Aorta (tissue), 5 donors: Measurements from ENCODE around the gene CDK6. TPM values are rescaled to one million over a fixed set of nuclear protein-coding genes. Genes with fewer than 3 reads are reported as not detected.

ENCODE experiments used
- ATAC-seq: fragments of 200-7000 bp; cut with Tn5 transposase; one replicate; pipeline ENCODE4 v1.9.1; 2022; ENCODE audit warnings: moderate library complexity; ENCODE audit not compliant: low FRiP score
- DNase-seq, 2 donors: peaks; one replicate each; pipeline ENCODE4 v3.0.0-alpha.2; 2020
- H3K27ac ChIP-seq, 2 donors: one replicate each; pipeline ENCODE4 v1.5.1; 2013; ENCODE audit warnings: low read length in 2 of 2, mild to moderate bottlenecking in 2 of 2, moderate library complexity in 2 of 2, control low read depth in 1 of 2, inconsistent platforms in 1 of 2, low read depth in 1 of 2
- H3K27me3 ChIP-seq, 2 donors: one replicate each; pipeline ENCODE4 v1.6.1; 2013; ENCODE audit warnings: control low read depth in 1 of 2, low read length in 1 of 2, mild to moderate bottlenecking in 1 of 2, moderate library complexity in 1 of 2; ENCODE audit not compliant: insufficient read depth in 2 of 2, control insufficient read depth in 1 of 2
- H3K36me3 ChIP-seq, 2 donors: one replicate each; pipeline ENCODE4 v1.6.1; 2013; ENCODE audit warnings: control low read depth in 1 of 2, low read length in 1 of 2, mild to moderate bottlenecking in 1 of 2; ENCODE audit not compliant: insufficient read depth in 2 of 2, control insufficient read depth in 1 of 2
- H3K4me1 ChIP-seq, 2 donors: one replicate each; pipeline ENCODE4 v1.6.1; 2013; ENCODE audit warnings: low read length in 2 of 2, control low read depth in 1 of 2, mild to moderate bottlenecking in 1 of 2, moderate library complexity in 1 of 2; ENCODE audit not compliant: insufficient read depth in 2 of 2, control insufficient read depth in 1 of 2
- H3K4me3 ChIP-seq, 2 donors: one replicate each; pipeline ENCODE4 v1.5.1; 2013; ENCODE audit warnings: low read length in 2 of 2, control low read depth in 1 of 2, mild to moderate bottlenecking in 1 of 2
- H3K9me3 ChIP-seq: one replicate; pipeline ENCODE4 v1.6.1; 2013; ENCODE audit warnings: mild to moderate bottlenecking, low read length; ENCODE audit not compliant: control insufficient read depth
- WGBS, 2 donors: extraction: QIAGEN DNeasy Blood & Tissue Kit; methylation state at CpG; one replicate each; pipeline ENCODE4 v1.1.7; 2013; 5-methylcytosine and 5-hydroxymethylcytosine counted together
- intact Hi-C, 2 donors: fragments of 100-400 bp; cut with DNase I; formaldehyde crosslinking; loops; one replicate each; pipeline versions ENCODE4 v1.14.2 to v1.15.0; 2022
- polyA plus RNA-seq, 2 donors: library from polyadenylated mRNA; stranded (reverse); fragments of 200-250 nt; gene quantifications; one replicate each; pipeline ENCODE4 v1.2.3, GENCODE V29; 2013
- total RNA-seq, 2 donors: library from RNA; stranded (reverse); fragmentation: NEBNext Ultra II Directional; extraction: Animal tissue kit (Norgen Biotek cat#: 25700); gene quantifications; one replicate each; pipeline ENCODE4 v1.2.1, GENCODE V29; 2021
- donor health status: healthy with polysubstance abuse.
- donor health status: Bipolar disorder and iron deficiency.
- donor health status: DM: no; HTN: no; CAD: no.
- donor health status: DM: no; HTN: no; CAD: no.
- donor health status: DM: yes; HTN: yes; CAD: no.

CDK6 gene
- total and polyA plus RNA-seq, 4 donors = 2.8 to 26.0 (median 11.4) TPM

DNA sequence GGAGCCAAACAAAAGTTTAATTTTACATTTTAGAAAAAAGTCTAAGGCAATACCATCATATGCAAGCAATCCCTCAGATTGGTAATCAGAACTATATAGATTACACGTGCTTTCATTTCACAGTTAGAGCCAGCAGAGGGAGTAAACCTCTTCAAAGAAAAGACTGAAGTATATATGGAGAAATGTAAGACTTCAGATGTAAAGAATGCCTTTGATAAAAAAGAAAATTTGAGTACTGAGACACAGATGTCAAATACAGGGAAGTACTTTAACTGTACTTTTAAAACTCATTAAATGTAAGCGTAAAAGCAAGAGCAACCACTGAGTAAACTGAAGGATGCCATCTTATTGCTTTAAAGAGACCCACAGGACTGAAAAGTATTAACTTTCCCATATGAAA, 144.8 kb downstream of the CDK6 start:
- no peak overlapping the region for H3K27ac ChIP-seq
- peaks cover 1 to 2% of the 10 kb centered on the region in 2 donors for H3K4me1 ChIP-seq
- no peaks in the 10 kb centered on the region for H3K9me3 ChIP-seq
- intact Hi-C loops = loop anchor here in 1 of 2 donors (5.0 kb wide), 1 partner anchor 146 kb away; the partner anchor contains the start of gene CDK6
- DNase-seq = no peak
- no peaks in the 10 kb centered on the region for H3K36me3 ChIP-seq
- H3K27me3 ChIP-seq = no peaks in the 10 kb centered on the region
- H3K4me3 ChIP-seq = no peak overlapping the region
- no peak for ATAC-seq
- WGBS, 2 donors = 39 to 43% methylated on average over 2 of the region's 2 CpGs

DNA sequence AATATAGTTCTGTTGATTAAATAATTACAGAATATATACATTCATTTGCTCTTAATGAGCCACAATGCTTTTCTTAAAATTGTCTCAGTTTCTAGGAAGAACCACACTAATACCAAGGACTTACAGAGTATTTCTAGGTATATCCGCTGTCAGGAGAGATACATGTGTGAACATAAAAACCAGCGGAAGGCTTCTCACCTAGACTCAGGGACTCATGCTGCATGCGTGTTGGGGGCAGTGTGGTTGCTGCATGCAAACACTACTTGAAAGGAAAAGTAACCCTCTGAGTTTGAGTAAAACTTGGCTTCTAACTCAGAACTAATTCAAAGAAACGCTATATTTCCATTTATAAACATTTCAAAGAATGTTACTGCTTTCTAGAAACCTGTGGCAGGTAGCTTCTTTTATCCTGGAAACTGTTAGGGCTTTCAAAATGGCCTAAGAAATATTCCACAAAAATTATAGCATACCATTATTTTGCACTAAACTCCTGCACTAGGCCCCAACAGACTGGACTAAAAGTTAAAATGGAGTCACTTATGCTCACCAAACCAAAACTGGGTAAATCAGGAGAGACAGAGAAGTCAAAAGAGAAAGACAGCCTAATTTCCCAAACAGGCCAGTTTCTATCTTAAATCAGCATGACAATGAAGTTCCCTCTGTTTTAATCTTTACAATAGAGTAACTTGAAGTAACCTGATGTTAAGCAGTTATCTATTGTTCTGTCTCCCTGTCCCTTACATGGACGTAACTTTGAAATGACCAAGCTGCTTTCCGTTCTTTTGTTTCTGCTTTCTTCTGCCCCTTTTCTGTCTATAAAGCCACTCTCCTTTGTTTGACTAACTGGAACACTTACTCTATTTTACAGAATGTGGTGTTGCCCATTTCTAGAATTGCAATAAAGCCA, 151.0 kb downstream of the CDK6 start:
- Histone ChIP-seq H3K4me1 (peaks cover 0 to 4% of the 10 kb centered on the region in 2 donors), H3K27ac (no peak overlapping the region)
- ATAC-seq = no peak

DNA sequence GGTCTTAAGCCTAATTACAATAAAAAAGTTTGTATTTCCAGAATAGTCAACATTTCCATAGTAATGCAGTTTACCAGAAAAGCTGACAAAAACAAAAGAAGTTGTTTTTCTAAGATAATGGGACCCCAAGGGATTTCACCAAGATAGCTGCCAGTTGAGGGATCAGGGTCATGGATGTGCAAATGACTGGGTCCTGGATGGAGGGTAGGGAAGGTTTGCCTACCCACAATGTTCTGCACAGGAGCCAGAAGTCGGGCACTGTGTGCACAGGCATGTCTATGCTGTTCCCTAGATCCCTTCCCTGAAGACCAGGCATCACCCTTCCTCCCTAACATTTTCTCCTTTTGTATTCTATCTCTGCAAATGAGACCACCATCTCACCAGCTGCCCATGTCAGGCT, 152.1 kb downstream of the CDK6 start:
- H3K27ac ChIP-seq = no peak overlapping the region
- H3K4me1 ChIP-seq = peaks cover 0 to 4% of the 10 kb centered on the region in 2 donors
- ATAC-seq (no peak), DNase-seq (no peak)
- H3K36me3 ChIP-seq = no peaks in the 10 kb centered on the region
- 98 to 100% methylated on average over 1 of the region's 1 CpG for WGBS, 2 donors
- H3K27me3 ChIP-seq = no peaks in the 10 kb centered on the region
- no peak overlapping the region for H3K4me3 ChIP-seq
- intact Hi-C loops = no loop called here
- no peaks in the 10 kb centered on the region for H3K9me3 ChIP-seq

More for the DNA sequence above, 151.0 kb downstream of the CDK6 start:
- Histone ChIP-seq H3K4me3 (no peak overlapping the region), H3K36me3 (no peaks in the 10 kb centered on the region), H3K27me3 (no peaks in the 10 kb centered on the region), H3K9me3 (no peaks in the 10 kb centered on the region)
- 90 to 92% methylated on average over 6 of the region's 6 CpGs for WGBS, 2 donors
- DNase-seq = no peak
- intact Hi-C loops = no loop called here

DNA sequence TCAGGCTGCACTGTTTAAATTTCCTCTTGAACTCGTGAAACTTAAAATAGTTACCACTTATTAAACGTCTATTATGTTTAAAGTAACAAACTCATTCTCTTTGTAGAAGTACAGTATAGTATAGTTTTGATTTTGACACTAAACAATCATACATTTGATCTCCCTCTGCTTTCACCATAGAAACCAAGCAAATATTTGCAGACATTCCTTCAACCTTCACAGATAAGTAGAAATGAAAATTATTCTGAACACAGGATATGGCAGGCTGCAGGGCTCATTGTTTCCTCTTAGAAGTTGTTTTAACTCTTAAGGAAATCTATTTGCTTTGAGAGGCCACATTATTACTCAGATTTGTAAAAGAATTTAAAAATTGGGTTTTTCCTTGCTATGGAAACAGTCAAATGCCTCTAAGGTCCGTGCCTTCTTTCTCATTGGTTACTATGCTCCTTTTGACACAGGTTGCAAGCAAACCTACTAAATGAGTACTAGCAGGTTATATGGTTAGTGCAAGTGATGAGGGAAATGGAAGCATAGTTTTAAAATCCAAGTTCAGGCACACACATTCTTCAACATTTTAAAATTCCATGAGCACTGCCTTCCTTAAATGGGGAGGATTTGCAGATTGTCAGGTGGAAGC, 153.4 kb downstream of the CDK6 start:
- ATAC-seq = no peak
- Histone ChIP-seq H3K4me1 (peaks cover 0 to 4% of the 10 kb centered on the region in 2 donors), H3K27ac (peak overlapping the region in 1 of 2 donors; percentile 54), H3K27me3 (no peaks in the 10 kb centered on the region), H3K9me3 (no peaks in the 10 kb centered on the region), H3K4me3 (no peak overlapping the region), H3K36me3 (no peaks in the 10 kb centered on the region)
- no peak for DNase-seq
- 3 to 6% methylated on average over 3 of the region's 3 CpGs for WGBS, 2 donors
- intact Hi-C loops = no loop called here

DNA sequence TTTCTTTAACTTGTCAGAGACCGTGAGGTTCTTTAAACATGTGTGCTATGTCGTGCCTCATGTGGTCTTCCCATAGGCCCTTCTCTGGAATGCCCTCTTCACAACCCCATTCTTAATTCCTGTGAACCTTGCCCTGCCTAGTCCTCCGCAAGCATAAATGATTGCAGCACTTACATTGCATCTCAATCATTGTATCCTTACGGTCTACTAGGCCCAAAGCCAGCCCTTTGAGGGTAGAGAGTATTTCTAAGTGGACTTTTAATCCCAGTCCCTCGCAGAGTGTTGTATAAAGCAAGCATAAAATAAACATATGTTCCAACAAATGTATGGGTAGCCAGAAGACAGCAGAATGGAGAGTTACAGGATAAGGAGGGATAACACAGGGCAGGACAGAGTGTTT, 154.0 kb downstream of the CDK6 start:
- Histone ChIP-seq H3K4me1 (peaks cover 0 to 4% of the 10 kb centered on the region in 2 donors), H3K27ac (peak overlapping the region; percentile 49 to 75), H3K4me3 (no peak overlapping the region), H3K9me3 (no peaks in the 10 kb centered on the region), H3K36me3 (no peaks in the 10 kb centered on the region), H3K27me3 (no peaks in the 10 kb centered on the region)
- 56 to 59% methylated on average over 5 of the region's 5 CpGs for WGBS, 2 donors
- no peak for DNase-seq
- ATAC-seq = no peak
- intact Hi-C loops = no loop called here

DNA sequence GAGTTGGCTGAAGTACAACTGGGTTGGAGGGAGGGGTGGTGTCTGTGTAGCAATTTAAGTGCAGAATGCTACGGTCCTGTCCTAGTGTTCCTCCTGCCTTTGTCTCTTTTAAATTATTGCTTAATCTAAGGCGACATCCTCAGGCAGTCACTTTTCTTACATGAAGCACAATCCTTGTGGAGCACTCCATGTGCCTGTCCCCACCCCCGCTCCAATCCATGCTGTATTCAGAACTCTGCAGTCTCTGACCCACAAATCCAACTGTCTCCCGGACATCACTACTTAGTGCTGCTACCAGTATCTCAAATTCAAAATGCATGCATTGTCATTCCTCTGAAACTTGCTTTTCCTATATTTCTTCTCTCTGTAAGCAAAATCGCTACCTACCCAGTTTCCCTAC, 154.7 kb downstream of the CDK6 start:
- Histone ChIP-seq H3K4me1 (peaks cover 0 to 4% of the 10 kb centered on the region in 2 donors), H3K9me3 (no peaks in the 10 kb centered on the region), H3K4me3 (no peak overlapping the region), H3K27ac (no peak overlapping the region), H3K27me3 (no peaks in the 10 kb centered on the region), H3K36me3 (no peaks in the 10 kb centered on the region)
- intact Hi-C loops = no loop called here
- DNase-seq = no peak
- WGBS, 2 donors = 87 to 90% methylated on average over 5 of the region's 5 CpGs
- no peak for ATAC-seq

DNA sequence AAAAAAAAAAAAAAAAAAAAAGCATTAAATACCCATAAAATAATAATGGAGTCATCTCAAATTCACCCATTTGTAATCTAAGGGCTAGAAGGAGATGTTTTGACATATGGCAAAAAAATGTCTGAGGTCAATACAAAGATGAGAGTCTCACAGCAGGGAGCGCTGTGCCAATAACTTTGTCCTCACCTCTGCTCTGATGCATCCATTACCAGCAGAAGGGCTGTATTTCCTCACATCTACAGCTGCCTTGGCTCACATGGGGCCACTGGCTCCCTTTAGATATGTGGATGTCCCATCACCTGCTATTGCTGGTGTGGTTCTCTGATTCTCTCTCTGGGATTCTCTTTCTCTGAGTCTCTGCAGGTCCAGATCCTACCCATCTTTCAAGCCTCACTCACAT, 155.9 kb downstream of the CDK6 start:
- ATAC-seq = no peak
- intact Hi-C loops = no loop called here
- Histone ChIP-seq H3K36me3 (no peaks in the 10 kb centered on the region), H3K27me3 (no peaks in the 10 kb centered on the region), H3K9me3 (no peaks in the 10 kb centered on the region), H3K4me1 (peaks cover 0 to 4% of the 10 kb centered on the region in 2 donors), H3K4me3 (no peak overlapping the region), H3K27ac (no peak overlapping the region)
- WGBS, 2 donors = 94 to 95% methylated on average over 1 of the region's 1 CpG
- DNase-seq = no peak

DNA sequence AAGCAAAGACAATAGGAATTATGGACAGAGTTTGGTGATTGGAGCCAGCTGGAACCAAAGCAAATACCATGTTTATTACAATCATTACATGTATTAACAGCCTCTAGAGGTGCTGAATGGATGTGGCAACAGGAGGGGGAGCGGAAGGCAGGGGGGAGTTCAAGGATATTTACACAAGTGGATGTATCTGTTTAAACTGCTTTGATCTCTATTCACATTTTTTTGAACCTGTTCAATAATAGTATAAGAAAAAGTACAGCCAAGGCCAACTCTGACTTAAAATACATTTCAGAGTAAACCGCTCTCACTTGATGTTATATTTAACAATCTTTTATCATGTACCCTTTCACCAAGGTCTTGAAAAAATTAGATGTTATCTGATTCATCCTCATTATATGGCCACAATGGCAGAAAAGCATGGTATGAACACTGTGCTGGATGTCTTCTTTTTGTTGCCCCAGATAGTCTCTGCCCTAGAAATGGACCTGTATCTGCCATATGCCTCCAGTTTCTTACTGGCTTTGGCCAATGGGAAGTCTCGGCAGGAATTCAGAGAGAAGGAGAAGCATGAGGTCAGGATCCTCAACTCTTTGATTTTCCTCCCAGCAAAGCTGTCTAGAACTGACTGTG, 158.0 kb downstream of the CDK6 start:
- Histone ChIP-seq H3K4me3 (no peak overlapping the region), H3K27me3 (no peaks in the 10 kb centered on the region), H3K27ac (no peak overlapping the region), H3K4me1 (peaks cover 0 to 4% of the 10 kb centered on the region in 2 donors), H3K9me3 (no peaks in the 10 kb centered on the region), H3K36me3 (no peaks in the 10 kb centered on the region)
- DNase-seq = no peak
- intact Hi-C loops = no loop called here
- no peak for ATAC-seq
- 97 to 98% methylated on average over 3 of the region's 3 CpGs for WGBS, 2 donors
